ENCODE data around the gene NANS.

- no peak for TF ChIP-seq CTCF (IDR thresholded peaks at IDR 0.05)
- TF ChIP-seq POLR2A (IDR thresholded peaks at IDR 0.05): no peak
Measured at GRCh38 chr9:98083566-98084183, 27.1 kb downstream of the NANS start.
